AG04449 (cell line): ENCODE data around the gene LCN10.
"Not testable (repeated sequence)": the region's sequence is repeated elsewhere in the genome, so short reads cannot be mapped to it uniquely, and the experiment has no call there.

Source experiments
- CTCF ChIA-PET: fragments of 350-600 bp; formaldehyde crosslinking; extraction: SDS; loops from one replicate; lab custom pipeline; 2021; ENCODE audit warnings: antibody characterized with exemption; lab: Yijun Ruan, JAX
- POLR2A ChIA-PET: fragments of 400-600, 350-600 bp; formaldehyde crosslinking; extraction: SDS; loops from one replicate; lab custom pipeline; 2020; ENCODE audit warnings: antibody characterized with exemption, inconsistent platforms; lab: Yijun Ruan, JAX
- DNase-seq: peaks from one replicate; pipeline ENCODE4 v3.0.0-alpha.2; 2010; ENCODE audit warnings: low read depth, low spot score
- H3K4me3 ChIP-seq: 2 replicates; pipeline ENCODE4 v1.5.1; 2011; ENCODE audit warnings: low read depth, mild to moderate bottlenecking, control low read depth, low read length
- CTCF ChIP-seq: IDR thresholded peaks from one replicate; pipeline ENCODE4 v1.5.1; 2011; ENCODE audit warnings: mild to moderate bottlenecking, moderate library complexity, low read length, control low read depth, inconsistent platforms; ENCODE audit not compliant: insufficient read depth; ENCODE audit errors: missing control alignments

Gene LCN10

GRCh38 chr9:136742591-136743391 is at the start of gene LCN10:
Gene LCN10, minus strand, starts transcription at chr9:136742940. Its CDS starts 37 bp downstream, at chr9:136742903.
- DNase-seq = no peak
- TF ChIP-seq CTCF = peak; percentile 42
- no peak within 1 kb of the TSS for H3K4me3 ChIP-seq
- ChIA-PET CTCF (interaction anchor here (1.0 to 2.5 kb wide), 3 partner anchors 15 to 28 kb away, joined by 3 to 9 read pairs (median 4); partner anchors contain the start of gene LCN8), POLR2A (interaction anchor here (1.5 kb wide), 1 partner anchor 15 kb away, joined by 3 read pairs; no protein-coding TSS in a partner anchor)

GRCh38 chr9:136791516-136792276 is 49.0 kb upstream of the LCN10 start:
- TF ChIP-seq CTCF = peak; percentile 65
- no peak for DNase-seq
- ChIA-PET CTCF (interaction anchor here (0.9 to 7.0 kb wide), 16 partner anchors 9 to 272 kb away, joined by 3 to 101 read pairs (median 4); partner anchors contain the start of genes AJM1 and RABL6), POLR2A (interaction anchor here (1.1 kb wide), 1 partner anchor 9 kb away, joined by 5 read pairs; no protein-coding TSS in a partner anchor)
- H3K4me3 ChIP-seq = peak overlapping the region; percentile 94

GRCh38 chr9:136790640-136791515 is 48.1 kb upstream of the LCN10 start, which contains the start of gene TMEM141:
Gene TMEM141, plus strand, starts transcription at chr9:136791344. Its CDS starts 27 bp downstream, at chr9:136791371.
- peak; percentile 93 for DNase-seq
- CTCF ChIA-PET = interaction anchor here (0.6 to 7.0 kb wide), 11 partner anchors 9 to 275 kb away, joined by 3 to 101 read pairs (median 3); partner anchors contain the start of genes NPDC1 and RABL6
- H3K4me3 ChIP-seq = peak within 1 kb of the TSS; percentile 94
- TF ChIP-seq CTCF = no peak
- POLR2A ChIA-PET = interaction anchor here (0.6 to 1.1 kb wide), 2 partner anchors 9 to 63 kb away, joined by 3 to 5 read pairs; no protein-coding TSS in a partner anchor

- H3K4me3 ChIP-seq = no peak overlapping the region
- DNase-seq = no peak
- POLR2A ChIA-PET = no interaction called here
- CTCF ChIA-PET = interaction anchor here (0.7 to 7.0 kb wide), 5 partner anchors 12 to 282 kb away, joined by 3 to 101 read pairs (median 39); partner anchors contain the start of genes ABCA2, FUT7 and NPDC1
- no peak for TF ChIP-seq CTCF
Observed at GRCh38 chr9:136789523-136789937, 46.8 kb upstream of the LCN10 start.

- POLR2A ChIA-PET, H3K4me3 ChIP-seq, DNase-seq: not testable (repeated sequence)
- CTCF ChIA-PET = interaction anchor here (0.7 to 7.0 kb wide), 18 partner anchors 12 to 448 kb away, joined by 3 to 101 read pairs (median 6); partner anchors contain the start of genes ABCA2, C8G, FUT7 and NPDC1
Observed at GRCh38 chr9:136788644-136789522, 46.1 kb upstream of the LCN10 start.
